NCI-H82 (cell line): ENCODE results near the gene GSDMA.

Experiments used
- DNase-seq: peaks from one replicate; lab custom pipeline; 2025; lab: John Stamatoyannopoulos, UW

Gene GSDMA

DNA sequence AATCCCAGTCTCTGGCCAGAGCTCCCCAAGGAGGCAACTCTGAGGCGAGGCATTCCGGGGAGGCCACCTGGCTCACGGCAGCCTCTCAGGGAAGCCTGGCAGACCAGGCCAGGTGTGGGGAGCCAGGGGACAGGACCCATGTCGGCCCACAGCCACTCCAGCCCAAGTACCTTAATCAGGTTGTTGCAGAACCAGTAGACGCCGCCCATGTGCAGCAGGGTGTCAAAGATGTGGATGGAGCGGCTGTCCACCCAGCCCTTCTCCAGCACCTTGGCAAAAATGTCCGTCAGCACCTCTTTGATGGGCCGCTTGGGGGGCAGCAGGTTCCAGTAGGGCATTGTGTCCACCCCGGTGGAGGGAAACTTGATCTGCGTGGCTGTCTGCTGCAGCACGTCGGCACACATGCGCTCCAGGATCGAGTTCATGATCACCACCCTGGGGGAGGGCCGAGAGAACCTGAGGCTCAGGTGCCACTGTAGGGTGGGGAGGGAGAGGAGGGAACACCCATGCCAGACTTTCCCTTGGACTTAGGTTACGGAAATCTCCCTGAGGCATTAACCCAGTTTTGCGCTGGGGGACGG lies 60.2 kb downstream of the GSDMA start:
- DNase-seq, result no peak

DNA sequence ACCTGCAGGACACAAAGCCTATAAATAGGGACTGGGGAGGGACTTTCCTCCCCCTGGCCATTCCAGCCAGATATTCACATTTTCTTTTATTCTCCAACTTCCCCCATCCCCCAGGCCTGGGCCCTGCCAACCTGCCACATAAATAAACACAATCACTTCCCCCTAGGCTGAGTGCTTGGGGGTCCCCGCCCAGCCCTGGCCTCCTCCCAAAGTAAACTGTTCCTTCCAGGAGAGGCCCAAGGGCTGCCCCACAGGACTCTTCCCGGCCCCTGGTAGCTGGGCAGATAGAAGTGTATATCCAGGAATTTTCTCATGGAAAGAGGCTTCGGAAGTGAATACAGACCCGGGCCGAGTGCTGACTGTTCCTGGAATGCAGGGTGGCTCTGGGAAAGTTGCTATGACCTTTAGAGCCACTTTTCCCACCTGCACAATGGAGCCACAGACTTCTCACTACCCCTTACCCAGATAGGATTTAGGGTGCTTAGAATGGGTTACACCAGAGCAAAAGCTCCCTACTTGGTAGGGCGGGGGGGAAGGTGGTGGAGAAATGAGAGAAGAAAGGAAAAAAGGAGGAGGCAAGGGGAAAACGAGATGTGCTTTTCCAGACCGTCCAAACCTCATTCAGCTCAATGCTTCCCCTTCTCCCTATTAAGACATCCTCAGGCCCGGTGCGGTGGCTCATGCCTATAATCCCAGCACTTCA lies 60.9 kb downstream of the GSDMA start:
- DNase-seq, result no peak

DNA sequence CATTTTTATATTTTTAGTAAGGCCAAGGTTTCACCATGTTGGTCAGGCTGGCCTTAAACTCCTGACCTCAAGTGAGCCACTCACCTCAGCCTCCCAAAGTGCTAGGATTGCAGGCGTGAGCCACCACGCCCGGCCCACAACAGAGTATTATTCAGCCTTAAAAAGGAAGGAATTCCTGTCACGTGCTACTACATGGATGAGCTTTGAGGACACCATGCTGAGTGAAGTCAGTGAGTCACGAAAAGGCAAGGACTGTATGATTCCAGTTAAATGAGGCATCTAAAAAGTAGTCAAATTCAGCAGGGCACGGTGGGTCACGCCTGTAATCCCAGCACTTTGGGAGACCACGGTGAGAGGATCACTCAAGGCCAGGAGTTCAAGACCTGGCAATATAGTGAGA lies 62.1 kb downstream of the GSDMA start:
- no peak for DNase-seq

DNA sequence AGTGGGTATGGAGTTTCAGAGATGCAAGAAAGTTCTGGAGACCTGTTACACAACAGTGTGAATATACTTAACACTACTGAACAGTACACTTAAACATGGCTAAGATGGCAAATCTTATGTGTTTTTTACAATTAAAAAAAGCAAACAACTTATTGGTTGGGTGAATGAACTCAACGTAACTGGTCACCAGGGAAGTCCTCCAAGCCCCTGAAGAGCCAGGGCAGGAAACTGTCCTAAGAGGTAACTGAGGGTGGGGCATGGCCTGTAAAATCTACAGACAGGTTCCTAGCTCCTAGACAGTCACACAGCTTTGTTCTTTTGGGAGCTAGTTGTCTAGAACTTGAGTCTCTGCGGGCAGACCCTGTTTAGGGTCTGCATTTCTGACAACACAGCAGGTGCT lies 62.8 kb downstream of the GSDMA start:
- no peak for DNase-seq

DNA sequence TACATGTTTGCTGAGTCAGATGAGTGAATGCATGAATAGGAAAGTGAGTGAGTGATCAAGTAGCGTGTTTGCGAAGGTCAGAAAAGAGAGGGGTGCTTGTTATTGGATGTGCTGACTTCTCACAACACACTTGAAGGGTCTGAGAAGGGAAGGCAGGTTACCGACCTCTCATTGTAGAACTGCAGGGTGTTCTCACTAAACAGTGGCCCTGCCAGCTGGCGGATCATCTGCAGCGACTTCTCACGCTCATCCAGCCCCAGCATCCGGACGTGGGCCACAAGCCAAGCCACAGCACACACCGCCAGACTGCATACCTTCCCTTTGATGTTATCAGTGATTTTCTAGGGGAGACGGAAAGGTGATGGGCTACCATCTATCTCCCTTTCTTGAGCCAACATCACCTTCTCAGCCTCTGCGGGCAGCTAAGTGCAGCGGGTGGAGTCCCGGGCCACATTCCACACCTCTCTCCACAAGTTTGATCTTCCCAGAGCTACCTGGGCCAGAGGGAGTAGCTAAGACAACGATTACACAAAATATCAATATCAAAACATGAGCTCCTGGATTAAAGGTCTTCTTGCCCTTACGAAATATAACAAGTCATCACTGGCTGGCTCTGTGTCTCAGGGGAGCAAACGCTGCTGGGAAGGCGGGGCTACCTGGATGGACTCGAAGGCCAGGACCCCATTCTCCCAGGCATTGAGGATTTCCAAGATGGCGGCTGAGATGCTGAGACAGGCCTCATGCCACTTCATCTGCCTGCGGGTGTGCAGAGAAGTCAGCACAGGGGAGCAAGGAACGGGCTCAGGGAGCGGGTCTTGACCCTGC lies 63.4 kb downstream of the GSDMA start:
- no peak for DNase-seq

DNA sequence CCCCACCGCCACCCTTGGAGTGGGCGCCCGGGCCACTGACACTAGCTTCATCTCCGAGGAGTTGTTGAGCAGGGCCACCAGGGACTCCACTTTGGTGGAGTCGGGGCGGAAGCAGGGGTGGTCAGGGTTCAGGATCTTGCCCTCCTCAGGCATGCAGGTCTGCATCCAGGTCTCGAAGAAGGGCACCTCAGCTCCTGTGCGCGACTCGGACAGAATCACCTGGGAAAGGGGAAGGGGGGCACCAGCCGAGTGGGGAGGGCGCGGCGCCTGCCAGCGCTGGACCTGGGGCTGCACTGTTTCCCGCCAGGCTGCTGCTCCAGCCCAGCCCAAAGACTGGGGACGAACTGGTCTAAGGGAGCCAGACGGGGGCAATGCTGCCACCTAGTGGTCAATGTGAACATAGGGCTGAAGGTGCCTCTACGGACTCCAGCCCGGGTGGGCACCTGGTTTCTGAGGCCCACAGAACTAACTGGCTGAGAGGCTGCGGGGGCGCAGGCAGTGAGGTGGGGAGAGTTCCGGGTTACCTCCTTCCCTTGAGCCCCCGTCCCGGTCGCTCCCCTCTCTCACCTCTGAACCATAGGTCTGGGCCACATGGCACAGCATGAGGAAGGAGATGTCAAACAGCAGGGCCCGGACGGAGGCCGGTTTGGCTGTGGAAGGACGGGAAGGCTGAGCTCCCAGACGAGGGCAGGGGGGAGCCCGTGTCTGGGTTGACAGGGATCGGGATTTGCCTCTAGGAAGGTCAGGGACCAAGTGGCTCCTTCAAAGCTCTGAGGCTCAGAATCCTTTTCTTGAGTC lies 64.2 kb downstream of the GSDMA start:
- DNase-seq, result peak; percentile 93
